Measurements from ENCODE around the gene RBFOX1. TPM values are rescaled to one million over a fixed set of nuclear protein-coding genes. Genes with fewer than 3 reads are reported as not detected.

The RBFOX1 gene
- total RNA-seq, 2 donors from 2014 or later: 1.6 to 2.6 TPM

DNA sequence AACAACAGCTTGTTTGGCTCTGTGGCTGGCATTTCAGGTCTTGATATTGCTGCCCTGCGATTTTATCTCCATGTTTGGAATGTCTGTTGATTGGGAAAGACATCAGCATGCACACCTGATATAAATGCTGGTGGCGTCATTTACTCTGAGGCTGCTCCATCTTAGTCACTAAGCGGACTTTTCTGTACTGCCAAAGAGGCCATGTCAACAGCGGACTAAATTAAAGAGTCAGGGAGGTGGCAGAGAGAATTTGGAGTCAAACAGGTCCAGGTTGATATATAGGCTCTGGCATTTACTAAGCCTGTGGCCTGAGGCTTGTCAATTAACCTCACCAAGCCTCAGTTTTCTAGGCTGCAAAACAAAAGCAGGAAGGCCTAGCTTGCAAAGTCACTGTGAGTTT lies 6.2 kb downstream of the RBFOX1 start:
- no peaks in the 10 kb centered on the region for H3K27me3 ChIP-seq
- no peak overlapping the region for H3K9ac ChIP-seq (ENCODE audit: low read depth in 2 of 2, low read length in 2 of 2)
- no peak overlapping the region for H3K4me3 ChIP-seq
- TF ChIP-seq, protein P1, sequence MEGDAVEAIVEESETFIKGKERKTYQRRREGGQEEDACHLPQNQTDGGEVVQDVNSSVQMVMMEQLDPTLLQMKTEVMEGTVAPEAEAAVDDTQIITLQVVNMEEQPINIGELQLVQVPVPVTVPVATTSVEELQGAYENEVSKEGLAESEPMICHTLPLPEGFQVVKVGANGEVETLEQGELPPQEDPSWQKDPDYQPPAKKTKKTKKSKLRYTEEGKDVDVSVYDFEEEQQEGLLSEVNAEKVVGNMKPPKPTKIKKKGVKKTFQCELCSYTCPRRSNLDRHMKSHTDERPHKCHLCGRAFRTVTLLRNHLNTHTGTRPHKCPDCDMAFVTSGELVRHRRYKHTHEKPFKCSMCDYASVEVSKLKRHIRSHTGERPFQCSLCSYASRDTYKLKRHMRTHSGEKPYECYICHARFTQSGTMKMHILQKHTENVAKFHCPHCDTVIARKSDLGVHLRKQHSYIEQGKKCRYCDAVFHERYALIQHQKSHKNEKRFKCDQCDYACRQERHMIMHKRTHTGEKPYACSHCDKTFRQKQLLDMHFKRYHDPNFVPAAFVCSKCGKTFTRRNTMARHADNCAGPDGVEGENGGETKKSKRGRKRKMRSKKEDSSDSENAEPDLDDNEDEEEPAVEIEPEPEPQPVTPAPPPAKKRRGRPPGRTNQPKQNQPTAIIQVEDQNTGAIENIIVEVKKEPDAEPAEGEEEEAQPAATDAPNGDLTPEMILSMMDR (IDR thresholded peaks at IDR 0.05): no peak
- no peaks in the 10 kb centered on the region for H3K4me1 ChIP-seq
- intact Hi-C loops (cut with DNase I): no loop called here
- no peak for DNase-seq
- no peaks in the 10 kb centered on the region for H3K36me3 ChIP-seq
- no peaks in the 10 kb centered on the region for H3K9me3 ChIP-seq
- H3K27ac ChIP-seq: no peak overlapping the region

- TF ChIP-seq, protein P1 (IDR thresholded peaks at IDR 0.05): no peak
- Histone ChIP-seq H3K36me3 (no peaks in the 10 kb centered on the region), H3K27ac (no peak overlapping the region), H3K9me3 (no peaks in the 10 kb centered on the region), H3K4me3 (no peak overlapping the region), H3K27me3 (no peaks in the 10 kb centered on the region), H3K9ac (ENCODE audit: low read depth in 2 of 2, low read length in 2 of 2) (no peak overlapping the region), H3K4me1 (no peaks in the 10 kb centered on the region)
- intact Hi-C loops (cut with DNase I): no loop called here
- DNase-seq: no peak
These were observed 7.1 kb downstream of the RBFOX1 start for GRCh38 chr16:7339700-7340099.

DNA sequence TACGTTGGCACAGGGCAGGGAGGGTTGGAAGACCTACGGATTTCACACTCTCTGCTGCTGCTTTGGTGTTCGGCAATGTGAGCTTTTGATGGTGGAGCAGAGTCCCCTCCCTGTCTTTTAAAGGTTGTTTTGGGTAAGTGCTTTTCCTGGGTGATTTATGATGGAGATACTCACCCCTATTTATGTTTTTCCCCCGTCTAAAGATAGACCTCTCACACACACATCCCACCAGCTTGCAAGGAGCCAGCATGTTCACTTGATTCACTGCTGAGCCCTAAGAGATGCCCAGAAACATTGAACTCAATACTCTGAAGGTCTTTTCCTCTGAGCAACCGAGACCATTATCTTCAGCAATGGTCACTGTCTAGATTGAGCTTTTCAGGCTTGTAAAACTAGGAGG lies 8.3 kb downstream of the RBFOX1 start:
- Histone ChIP-seq H3K27ac (no peak overlapping the region), H3K27me3 (no peaks in the 10 kb centered on the region), H3K4me1 (no peaks in the 10 kb centered on the region), H3K36me3 (no peaks in the 10 kb centered on the region), H3K9ac (ENCODE audit: low read depth in 2 of 2, low read length in 2 of 2) (no peak overlapping the region), H3K9me3 (no peaks in the 10 kb centered on the region), H3K4me3 (no peak overlapping the region)
- no peak for DNase-seq
- intact Hi-C loops (cut with DNase I): no loop called here
- TF ChIP-seq, protein P1 (IDR thresholded peaks at IDR 0.05): no peak

DNA sequence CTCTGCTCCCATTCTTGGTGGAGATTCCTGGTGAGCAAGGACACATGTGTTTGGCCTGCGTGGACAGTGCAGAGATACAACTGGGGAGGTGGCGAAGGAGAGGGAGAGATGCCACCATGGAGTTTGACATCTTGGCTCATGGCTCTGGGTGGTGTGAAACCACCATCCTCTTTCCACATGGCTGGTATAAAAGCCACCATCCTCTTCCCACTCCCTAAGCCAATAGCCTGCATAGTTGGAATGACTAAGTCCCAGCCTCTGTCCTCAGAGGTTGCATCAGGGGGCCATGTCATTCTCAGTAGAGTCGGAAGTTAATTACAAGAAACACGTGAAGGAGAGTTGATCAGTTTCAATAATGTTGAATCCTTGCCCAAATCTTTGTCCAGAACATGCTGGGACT lies 10.0 kb downstream of the RBFOX1 start:
- H3K36me3 ChIP-seq: no peaks in the 10 kb centered on the region
- no peaks in the 10 kb centered on the region for H3K27me3 ChIP-seq
- no peak overlapping the region for H3K4me3 ChIP-seq
- H3K9me3 ChIP-seq: no peaks in the 10 kb centered on the region
- intact Hi-C loops (cut with DNase I): no loop called here
- TF ChIP-seq, protein P1 (IDR thresholded peaks at IDR 0.05): no peak
- H3K9ac ChIP-seq (ENCODE audit: low read depth in 2 of 2, low read length in 2 of 2): no peak overlapping the region
- DNase-seq: no peak
- H3K27ac ChIP-seq: no peak overlapping the region
- H3K4me1 ChIP-seq: no peaks in the 10 kb centered on the region

GRCh38 chr16:7343243-7343642 lies 10.6 kb downstream of the RBFOX1 start:
- no peaks in the 10 kb centered on the region for H3K27me3 ChIP-seq

More at GRCh38 chr16:7343243-7343642, 10.6 kb downstream of the RBFOX1 start:
- no peaks in the 10 kb centered on the region for H3K4me1 ChIP-seq
- no peak overlapping the region for H3K9ac ChIP-seq (ENCODE audit: low read depth in 2 of 2, low read length in 2 of 2)
- no peak overlapping the region for H3K4me3 ChIP-seq
- H3K27ac ChIP-seq: no peak overlapping the region
- H3K36me3 ChIP-seq: no peaks in the 10 kb centered on the region
- intact Hi-C loops (cut with DNase I): no loop called here
- TF ChIP-seq, protein P1 (IDR thresholded peaks at IDR 0.05): no peak
- H3K9me3 ChIP-seq: no peaks in the 10 kb centered on the region
- no peak for DNase-seq

Measured in colonic mucosa (tissue), 4 donors.